Aorta (tissue), 5 donors: Measurements from ENCODE around the gene CYP2E1. TPM values are rescaled to one million over a fixed set of nuclear protein-coding genes. Genes with fewer than 3 reads are reported as not detected.
A peak's percentile ranks its signal among the peaks of the same experiment; 100 is the strongest.
"Not testable (repeated sequence)": the region's sequence is repeated elsewhere in the genome, so short reads cannot be mapped to it uniquely, and the experiment has no call there.

ENCODE experiments used
- ATAC-seq: fragments of 200-7000 bp; cut with Tn5 transposase; one replicate; pipeline ENCODE4 v1.9.1; 2022; ENCODE audit warnings: moderate library complexity; ENCODE audit not compliant: low FRiP score
- DNase-seq, 2 donors: peaks; one replicate each; pipeline ENCODE4 v3.0.0-alpha.2; 2020
- H3K27ac ChIP-seq, 2 donors: one replicate each; pipeline ENCODE4 v1.5.1; 2013; ENCODE audit warnings: low read length in 2 of 2, mild to moderate bottlenecking in 2 of 2, moderate library complexity in 2 of 2, control low read depth in 1 of 2, inconsistent platforms in 1 of 2, low read depth in 1 of 2
- H3K27me3 ChIP-seq, 2 donors: one replicate each; pipeline ENCODE4 v1.6.1; 2013; ENCODE audit warnings: control low read depth in 1 of 2, low read length in 1 of 2, mild to moderate bottlenecking in 1 of 2, moderate library complexity in 1 of 2; ENCODE audit not compliant: insufficient read depth in 2 of 2, control insufficient read depth in 1 of 2
- H3K36me3 ChIP-seq, 2 donors: one replicate each; pipeline ENCODE4 v1.6.1; 2013; ENCODE audit warnings: control low read depth in 1 of 2, low read length in 1 of 2, mild to moderate bottlenecking in 1 of 2; ENCODE audit not compliant: insufficient read depth in 2 of 2, control insufficient read depth in 1 of 2
- H3K4me1 ChIP-seq, 2 donors: one replicate each; pipeline ENCODE4 v1.6.1; 2013; ENCODE audit warnings: low read length in 2 of 2, control low read depth in 1 of 2, mild to moderate bottlenecking in 1 of 2, moderate library complexity in 1 of 2; ENCODE audit not compliant: insufficient read depth in 2 of 2, control insufficient read depth in 1 of 2
- H3K4me3 ChIP-seq, 2 donors: one replicate each; pipeline ENCODE4 v1.5.1; 2013; ENCODE audit warnings: low read length in 2 of 2, control low read depth in 1 of 2, mild to moderate bottlenecking in 1 of 2
- H3K9me3 ChIP-seq: one replicate; pipeline ENCODE4 v1.6.1; 2013; ENCODE audit warnings: mild to moderate bottlenecking, low read length; ENCODE audit not compliant: control insufficient read depth
- WGBS, 2 donors: extraction: QIAGEN DNeasy Blood & Tissue Kit; methylation state at CpG; one replicate each; pipeline ENCODE4 v1.1.7; 2013; 5-methylcytosine and 5-hydroxymethylcytosine counted together
- intact Hi-C, 2 donors: fragments of 100-400 bp; cut with DNase I; formaldehyde crosslinking; loops; one replicate each; pipeline versions ENCODE4 v1.14.2 to v1.15.0; 2022
- polyA plus RNA-seq, 2 donors: library from polyadenylated mRNA; stranded (reverse); fragments of 200-250 nt; gene quantifications; one replicate each; pipeline ENCODE4 v1.2.3, GENCODE V29; 2013
- total RNA-seq, 2 donors: library from RNA; stranded (reverse); fragmentation: NEBNext Ultra II Directional; extraction: Animal tissue kit (Norgen Biotek cat#: 25700); gene quantifications; one replicate each; pipeline ENCODE4 v1.2.1, GENCODE V29; 2021
- donor health status: healthy with polysubstance abuse.
- donor health status: Bipolar disorder and iron deficiency.
- donor health status: DM: no; HTN: no; CAD: no.
- donor health status: DM: no; HTN: no; CAD: no.
- donor health status: DM: yes; HTN: yes; CAD: no.

CYP2E1 gene
- total and polyA plus RNA-seq, 4 donors = 0.63 to 6.9 (median 4.0) TPM

- DNase-seq = no peak
- intact Hi-C loops = no loop called here
- WGBS, 2 donors = 55 to 58% methylated on average over 3 to 4 of the region's 4 CpGs
- no peak overlapping the region for H3K27ac ChIP-seq
- no peaks in the 10 kb centered on the region for H3K27me3 ChIP-seq
- ATAC-seq = no peak
- no peaks in the 10 kb centered on the region for H3K4me1 ChIP-seq
- peaks cover 0 to 1% of the 10 kb centered on the region in 2 donors for H3K36me3 ChIP-seq
- H3K9me3 ChIP-seq = no peaks in the 10 kb centered on the region
- H3K4me3 ChIP-seq = no peak overlapping the region
Measured at GRCh38 chr10:133536198-133536597, 9.0 kb downstream of the CYP2E1 start.

GRCh38 chr10:133537546-133538545 is 10.7 kb downstream of the CYP2E1 start:
- Histone ChIP-seq H3K27me3 (no peaks in the 10 kb centered on the region), H3K4me1 (no peaks in the 10 kb centered on the region), H3K4me3 (no peak overlapping the region), H3K27ac (no peak overlapping the region), H3K36me3 (peaks cover 0 to 1% of the 10 kb centered on the region in 2 donors), H3K9me3 (no peaks in the 10 kb centered on the region)
- DNase-seq (no peak), ATAC-seq (no peak)
- intact Hi-C loops = no loop called here
- WGBS, 2 donors = 48 to 63% methylated on average over 4 of the region's 4 CpGs

GRCh38 chr10:133541441-133541975 is 14.3 kb downstream of the CYP2E1 start:
- 61 to 65% methylated on average over 6 of the region's 6 CpGs for WGBS, 2 donors
- H3K27me3 ChIP-seq, intact Hi-C loops, DNase-seq, ATAC-seq, H3K4me3 ChIP-seq, H3K4me1 ChIP-seq, H3K27ac ChIP-seq, H3K36me3 ChIP-seq, H3K9me3 ChIP-seq: not testable (repeated sequence)

- intact Hi-C loops = no loop called here
Measured at GRCh38 chr10:133544506-133544905, 17.3 kb downstream of the CYP2E1 start.

GRCh38 chr10:133554600-133554999 is 27.4 kb downstream of the CYP2E1 start:
- H3K4me3 ChIP-seq = no peak overlapping the region
- no peaks in the 10 kb centered on the region for H3K36me3 ChIP-seq
- ATAC-seq = no peak
- intact Hi-C loops = no loop called here
- H3K27ac ChIP-seq = no peak overlapping the region
- H3K27me3 ChIP-seq = no peaks in the 10 kb centered on the region
- peaks cover 7% of the 10 kb centered on the region for H3K9me3 ChIP-seq
- H3K4me1 ChIP-seq = no peaks in the 10 kb centered on the region
- WGBS, 2 donors = 77 to 82% methylated on average over 4 of the region's 4 CpGs
- no peak for DNase-seq

More at GRCh38 chr10:133544506-133544905, 17.3 kb downstream of the CYP2E1 start:
- no peak overlapping the region for H3K4me3 ChIP-seq
- no peaks in the 10 kb centered on the region for H3K36me3 ChIP-seq
- H3K27me3 ChIP-seq = no peaks in the 10 kb centered on the region
- DNase-seq (no peak), ATAC-seq (no peak)
- no peaks in the 10 kb centered on the region for H3K4me1 ChIP-seq
- WGBS, 2 donors = 57 to 60% methylated on average over 1 of the region's 1 CpG
- H3K9me3 ChIP-seq = peaks cover 6% of the 10 kb centered on the region
- no peak overlapping the region for H3K27ac ChIP-seq

- DNase-seq = no peak
- no peak for ATAC-seq
- H3K36me3 ChIP-seq = no peaks in the 10 kb centered on the region
- intact Hi-C loops = no loop called here
- H3K27ac ChIP-seq = no peak overlapping the region
- no peaks in the 10 kb centered on the region for H3K27me3 ChIP-seq
- H3K9me3 ChIP-seq = peaks cover 7% of the 10 kb centered on the region
- WGBS, 2 donors = 71 to 80% methylated on average over 8 of the region's 8 CpGs
- no peak overlapping the region for H3K4me3 ChIP-seq
- H3K4me1 ChIP-seq = no peaks in the 10 kb centered on the region
Measured at GRCh38 chr10:133555521-133555920, 28.4 kb downstream of the CYP2E1 start.

- Histone ChIP-seq H3K27ac (no peak overlapping the region), H3K27me3 (no peaks in the 10 kb centered on the region), H3K4me1 (no peaks in the 10 kb centered on the region), H3K36me3 (no peaks in the 10 kb centered on the region), H3K9me3 (peaks cover 3% of the 10 kb centered on the region), H3K4me3 (no peak overlapping the region)
- WGBS, 2 donors = 44 to 51% methylated on average over 3 of the region's 3 CpGs
- ATAC-seq (no peak), DNase-seq (no peak)
- intact Hi-C loops = no loop called here
Measured at GRCh38 chr10:133557381-133557780, 30.2 kb downstream of the CYP2E1 start.

GRCh38 chr10:133559216-133559615 is 32.1 kb downstream of the CYP2E1 start:
- Histone ChIP-seq H3K27ac (no peak overlapping the region), H3K9me3 (peaks cover 3% of the 10 kb centered on the region), H3K4me3 (no peak overlapping the region), H3K36me3 (no peaks in the 10 kb centered on the region), H3K4me1 (no peaks in the 10 kb centered on the region), H3K27me3 (no peaks in the 10 kb centered on the region)
- 86% methylated on average over 11 of the region's 11 CpGs for WGBS, 2 donors
- DNase-seq (peak in 1 of 2 donors; percentile 56), ATAC-seq (no peak)
- intact Hi-C loops = no loop called here

- no peak overlapping the region for H3K4me3 ChIP-seq
- WGBS, 2 donors = 89 to 90% methylated on average over 12 of the region's 12 CpGs
- DNase-seq (no peak), ATAC-seq (no peak)
- intact Hi-C loops = no loop called here
- H3K4me1 ChIP-seq = no peaks in the 10 kb centered on the region
- no peaks in the 10 kb centered on the region for H3K27me3 ChIP-seq
- no peaks in the 10 kb centered on the region for H3K36me3 ChIP-seq
- H3K9me3 ChIP-seq = peaks cover 2% of the 10 kb centered on the region
- H3K27ac ChIP-seq = no peak overlapping the region
Measured at GRCh38 chr10:133564816-133565215, 37.7 kb downstream of the CYP2E1 start.
